GM18511 (cell line): ENCODE measurements around the gene AQP4.

Source experiments
- ATAC-seq: cut with Tn5 transposase; IDR thresholded peaks from one replicate; pipeline ENCODE4 v1.9.1; 2021; ENCODE audit warnings: mild to moderate bottlenecking, moderate library complexity; ENCODE audit not compliant: unreplicated experiment

The AQP4 gene

GRCh38 chr18:26865557-26865956, at the start of gene AQP4:
Gene AQP4, minus strand, starts transcription at chr18:26865707. Its CDS starts 18 bp downstream, at chr18:26865689.
- ATAC-seq, result no peak

- no peak for ATAC-seq
Measured at GRCh38 chr18:26911840-26912239, 46.3 kb upstream of the AQP4 start.

- ATAC-seq, result no peak
Measured at GRCh38 chr18:26909599-26910290, 44.2 kb upstream of the AQP4 start.

- ATAC-seq, result no peak
Measured at GRCh38 chr18:26908906-26909305, 43.4 kb upstream of the AQP4 start.

- no peak for ATAC-seq
Measured at GRCh38 chr18:26902291-26902690, 36.8 kb upstream of the AQP4 start.

- no peak for ATAC-seq
Measured at GRCh38 chr18:26901020-26901419, 35.5 kb upstream of the AQP4 start.

- no peak for ATAC-seq
Measured at GRCh38 chr18:26894426-26894825, 28.9 kb upstream of the AQP4 start.

GRCh38 chr18:26893996-26894395, 28.5 kb upstream of the AQP4 start:
- no peak for ATAC-seq

GRCh38 chr18:26888259-26888658, 22.8 kb upstream of the AQP4 start:
- ATAC-seq, result no peak

GRCh38 chr18:26875040-26875654, 9.6 kb upstream of the AQP4 start:
- no peak for ATAC-seq

- no peak for ATAC-seq
Measured at GRCh38 chr18:26874283-26874682, 8.8 kb upstream of the AQP4 start.

- peak; percentile 66 for ATAC-seq
Measured at GRCh38 chr18:26869640-26870039, 4.1 kb upstream of the AQP4 start.

GRCh38 chr18:26868968-26869586, 3.6 kb upstream of the AQP4 start:
- no peak for ATAC-seq

GRCh38 chr18:26867471-26867870, 2.0 kb upstream of the AQP4 start:
- ATAC-seq, result no peak

- ATAC-seq, result peak; percentile 37
Measured at GRCh38 chr18:26864658-26865057, 849 bp downstream of the AQP4 start.

GRCh38 chr18:26863921-26864497, 1.5 kb downstream of the AQP4 start:
- ATAC-seq, result peak; percentile 45

- peak; percentile 14 for ATAC-seq
Measured at GRCh38 chr18:26863122-26863879, 2.2 kb downstream of the AQP4 start.

- no peak for ATAC-seq
Measured at GRCh38 chr18:26862084-26862483, 3.4 kb downstream of the AQP4 start.

GRCh38 chr18:26854292-26854881, 11.1 kb downstream of the AQP4 start:
- no peak for ATAC-seq

- no peak for ATAC-seq
Measured at GRCh38 chr18:26853401-26853800, 12.1 kb downstream of the AQP4 start.

- no peak for ATAC-seq
Measured at GRCh38 chr18:26843760-26844159, 21.7 kb downstream of the AQP4 start.
